HepG2 (cell line): Measurements from ENCODE around the gene SLN.

Source experiments
- FOSL2 ChIP-seq: sonication (generic); formaldehyde crosslinking; IDR thresholded peaks from 2 replicates; pipeline ENCODE4 v1.4.0; 2020; ENCODE audit warnings: missing genetic modification reagents
- MAZ ChIP-seq, 2 experiments: sonication (generic) in 1 of 2; formaldehyde crosslinking in 1 of 2; IDR thresholded peaks; 2 replicates each; pipeline versions ENCODE4 v1.5.0 to v1.6.1; 2012 to 2020; ENCODE audit warnings: low read depth in 2 of 2, mild to moderate bottlenecking in 2 of 2, borderline replicate concordance in 1 of 2, improper control_type of control experiment in 1 of 2, low read length in 1 of 2, missing genetic modification reagents in 1 of 2, moderate library complexity in 1 of 2
- ZNF3 ChIP-seq: IDR thresholded peaks from 2 replicates; pipeline ENCODE4 v1.7.0; 2017; ENCODE audit warnings: inconsistent platforms
- ZNF543 ChIP-seq: sonication (generic); formaldehyde crosslinking; IDR thresholded peaks from 2 replicates; pipeline ENCODE4 v1.4.0; 2020; ENCODE audit warnings: mild to moderate bottlenecking, missing genetic modification reagents
- TF ChIP-seq, protein P1 (sequence below): sonication (generic); formaldehyde crosslinking; IDR thresholded peaks from 2 replicates; pipeline ENCODE4 v1.5.0; 2020; ENCODE audit warnings: mild to moderate bottlenecking, missing genetic modification reagents, moderate library complexity

DNA sequence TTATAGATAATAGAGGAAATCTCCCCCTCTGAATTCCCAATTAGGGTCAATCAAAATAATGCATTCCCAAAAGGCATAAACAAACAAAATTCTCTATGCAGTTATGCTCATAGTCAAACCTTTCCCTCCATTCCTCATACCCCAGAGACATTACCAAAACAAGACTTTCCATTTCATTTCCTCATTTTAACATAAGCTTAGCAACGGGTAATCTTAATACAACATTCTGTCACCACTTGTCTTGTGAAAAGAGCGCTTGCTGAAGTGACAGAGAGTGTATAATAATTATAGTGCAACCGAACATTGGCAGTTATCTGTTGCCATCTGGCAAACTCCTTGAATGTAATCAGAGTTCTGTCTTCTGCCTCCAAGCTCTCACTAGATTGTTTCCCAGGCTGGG lies 1.2 kb upstream of the SLN start:
- TF ChIP-seq ZNF543 (CRISPR knock-in tag) (no peak), ZNF3 (no peak), MAZ (IDR thresholded peaks at IDR 0.05; ENCODE audit: borderline replicate concordance, low read depth, low read length) (no peak), MAZ (CRISPR knock-in tag; IDR thresholded peaks at IDR 0.05; ENCODE audit: low read depth) (no peak), FOSL2 (CRISPR knock-in tag) (no peak)
- TF ChIP-seq, protein P1, sequence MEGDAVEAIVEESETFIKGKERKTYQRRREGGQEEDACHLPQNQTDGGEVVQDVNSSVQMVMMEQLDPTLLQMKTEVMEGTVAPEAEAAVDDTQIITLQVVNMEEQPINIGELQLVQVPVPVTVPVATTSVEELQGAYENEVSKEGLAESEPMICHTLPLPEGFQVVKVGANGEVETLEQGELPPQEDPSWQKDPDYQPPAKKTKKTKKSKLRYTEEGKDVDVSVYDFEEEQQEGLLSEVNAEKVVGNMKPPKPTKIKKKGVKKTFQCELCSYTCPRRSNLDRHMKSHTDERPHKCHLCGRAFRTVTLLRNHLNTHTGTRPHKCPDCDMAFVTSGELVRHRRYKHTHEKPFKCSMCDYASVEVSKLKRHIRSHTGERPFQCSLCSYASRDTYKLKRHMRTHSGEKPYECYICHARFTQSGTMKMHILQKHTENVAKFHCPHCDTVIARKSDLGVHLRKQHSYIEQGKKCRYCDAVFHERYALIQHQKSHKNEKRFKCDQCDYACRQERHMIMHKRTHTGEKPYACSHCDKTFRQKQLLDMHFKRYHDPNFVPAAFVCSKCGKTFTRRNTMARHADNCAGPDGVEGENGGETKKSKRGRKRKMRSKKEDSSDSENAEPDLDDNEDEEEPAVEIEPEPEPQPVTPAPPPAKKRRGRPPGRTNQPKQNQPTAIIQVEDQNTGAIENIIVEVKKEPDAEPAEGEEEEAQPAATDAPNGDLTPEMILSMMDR = no peak
